Nephron (organoid): ENCODE measurements around the gene PDCD1LG2.
A peak's percentile ranks its signal among the peaks of the same experiment; 100 is the strongest.

Experiments
- H3K27ac Mint-ChIP-seq, 3 experiments: 2 replicates each; pipeline ENCODE4 v1.8.0; 2020; ENCODE audit warnings: mixed read lengths in 3 of 3, mild to moderate bottlenecking in 2 of 3, moderate library complexity in 1 of 3
- H3K27me3 Mint-ChIP-seq: 2 replicates; pipeline ENCODE4 v1.8.0; 2021; ENCODE audit warnings: low read depth, mild to moderate bottlenecking, moderate library complexity, mixed read lengths
- H3K36me3 Mint-ChIP-seq: 2 replicates; pipeline ENCODE4 v1.8.0; 2020; ENCODE audit warnings: low read depth, mixed read lengths
- H3K4me1 Mint-ChIP-seq: 2 replicates; pipeline ENCODE4 v1.8.0; 2020; ENCODE audit warnings: mixed read lengths
- H3K4me3 Mint-ChIP-seq, 3 experiments: 2 replicates each; pipeline ENCODE4 v1.8.0; 2020; ENCODE audit warnings: mild to moderate bottlenecking in 3 of 3, mixed read lengths in 3 of 3, moderate library complexity in 2 of 3
- H3K9me3 Mint-ChIP-seq: 2 replicates; pipeline ENCODE4 v1.8.0; 2020; ENCODE audit warnings: mixed read lengths
- TF ChIP-seq, protein P1 (sequence below), 3 experiments: fragments of 200-600 bp; sonication (generic); IDR thresholded peaks; one replicate each; pipeline ENCODE4 v1.5.0; 2021; ENCODE audit warnings: antibody characterized with exemption in 3 of 3; ENCODE audit not compliant: unreplicated experiment in 3 of 3

Gene PDCD1LG2

DNA sequence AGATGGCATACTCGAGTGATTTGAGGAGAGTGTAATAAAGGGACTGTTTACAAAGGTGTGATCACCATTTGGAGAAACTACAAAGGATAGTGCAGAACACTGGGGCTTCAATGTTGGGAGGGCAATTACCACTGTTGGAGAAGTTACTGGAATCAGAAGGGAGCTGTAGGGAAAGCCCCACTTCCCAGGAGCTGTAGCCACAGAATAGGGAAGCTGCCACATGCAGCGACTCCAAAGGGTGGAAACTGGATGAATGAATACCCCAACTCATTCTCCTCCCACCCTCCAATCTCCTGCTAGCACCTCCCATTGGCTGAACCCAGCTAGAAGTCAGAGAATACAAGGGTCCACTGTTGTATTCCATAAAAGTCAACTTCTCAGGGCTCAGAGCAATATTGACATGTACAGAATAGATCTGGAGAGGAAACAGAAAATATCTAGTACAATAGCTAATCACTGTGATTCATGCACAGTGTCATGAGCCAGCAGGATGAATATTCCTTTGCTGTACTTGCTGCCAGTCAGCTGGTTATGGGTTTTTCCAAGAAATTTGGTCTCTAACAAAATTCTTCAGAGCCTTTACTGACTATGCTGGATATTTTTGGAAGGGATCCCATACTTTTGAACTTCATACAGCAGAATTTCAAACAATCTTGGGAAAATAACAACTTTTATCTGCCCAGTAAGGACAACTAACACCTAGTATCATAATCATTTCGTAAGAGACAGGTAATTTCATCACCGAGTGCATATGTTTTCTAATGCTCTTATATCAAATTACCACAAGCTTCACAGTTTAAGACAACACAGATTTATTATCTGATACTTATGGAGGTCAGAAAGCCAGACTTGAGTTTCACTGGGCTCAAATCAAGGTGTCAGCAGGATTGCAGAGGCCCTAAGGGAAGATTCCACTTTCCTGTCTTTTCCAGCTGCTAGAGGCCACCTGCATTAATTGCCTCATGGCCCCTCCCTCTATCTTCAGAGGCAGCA, 39.6 kb downstream of the PDCD1LG2 start:
- H3K4me1 Mint-ChIP-seq = peaks cover 25% of the 10 kb centered on the region
- no peaks in the 10 kb centered on the region for H3K27me3 Mint-ChIP-seq
- H3K36me3 Mint-ChIP-seq = no peaks in the 10 kb centered on the region
- H3K4me3 Mint-ChIP-seq = no peak overlapping the region
- TF ChIP-seq, protein P1, sequence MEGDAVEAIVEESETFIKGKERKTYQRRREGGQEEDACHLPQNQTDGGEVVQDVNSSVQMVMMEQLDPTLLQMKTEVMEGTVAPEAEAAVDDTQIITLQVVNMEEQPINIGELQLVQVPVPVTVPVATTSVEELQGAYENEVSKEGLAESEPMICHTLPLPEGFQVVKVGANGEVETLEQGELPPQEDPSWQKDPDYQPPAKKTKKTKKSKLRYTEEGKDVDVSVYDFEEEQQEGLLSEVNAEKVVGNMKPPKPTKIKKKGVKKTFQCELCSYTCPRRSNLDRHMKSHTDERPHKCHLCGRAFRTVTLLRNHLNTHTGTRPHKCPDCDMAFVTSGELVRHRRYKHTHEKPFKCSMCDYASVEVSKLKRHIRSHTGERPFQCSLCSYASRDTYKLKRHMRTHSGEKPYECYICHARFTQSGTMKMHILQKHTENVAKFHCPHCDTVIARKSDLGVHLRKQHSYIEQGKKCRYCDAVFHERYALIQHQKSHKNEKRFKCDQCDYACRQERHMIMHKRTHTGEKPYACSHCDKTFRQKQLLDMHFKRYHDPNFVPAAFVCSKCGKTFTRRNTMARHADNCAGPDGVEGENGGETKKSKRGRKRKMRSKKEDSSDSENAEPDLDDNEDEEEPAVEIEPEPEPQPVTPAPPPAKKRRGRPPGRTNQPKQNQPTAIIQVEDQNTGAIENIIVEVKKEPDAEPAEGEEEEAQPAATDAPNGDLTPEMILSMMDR (IDR thresholded peaks at IDR 0.05; ENCODE audit: unreplicated experiment in 3 of 3) = no peak
- peak overlapping the region in 2 of 3 experiments; percentile 22 to 27 for H3K27ac Mint-ChIP-seq
- H3K9me3 Mint-ChIP-seq = no peaks in the 10 kb centered on the region

DNA sequence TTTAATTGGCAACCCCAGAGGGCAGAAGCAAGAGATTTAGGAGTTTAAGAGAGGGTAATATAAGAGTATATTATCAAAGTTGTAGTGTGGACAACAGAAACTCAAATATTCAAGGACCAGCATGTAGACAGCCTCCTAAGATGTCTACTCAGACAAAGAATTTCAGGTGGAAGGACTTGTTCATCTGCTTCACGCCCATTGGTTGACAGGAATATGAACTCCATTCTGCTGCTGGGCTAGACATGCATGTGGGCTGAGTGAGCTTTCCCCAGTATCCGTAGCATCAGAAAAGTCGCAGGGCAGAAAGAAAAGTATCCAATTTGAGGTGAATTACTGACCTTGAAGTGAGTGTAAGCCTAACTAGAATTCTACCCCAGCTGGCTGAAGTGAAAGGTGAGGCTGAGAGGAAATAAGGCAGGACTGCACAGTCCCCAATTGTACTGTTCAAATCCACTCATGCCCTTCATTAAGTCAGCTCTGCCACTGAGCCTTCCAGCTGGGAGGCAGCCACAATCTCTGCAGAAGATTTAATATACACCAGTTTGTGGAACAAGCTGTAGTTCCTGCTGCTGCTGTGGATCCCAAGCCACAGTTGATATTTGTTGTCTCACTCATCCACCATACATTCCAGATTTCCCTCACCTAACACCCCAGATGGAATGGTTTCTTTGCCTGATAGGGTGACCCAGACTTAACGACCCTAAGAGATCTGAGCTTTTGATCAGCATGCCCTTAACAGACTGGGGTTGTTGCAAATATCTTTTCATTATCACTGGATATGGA, 41.2 kb downstream of the PDCD1LG2 start:
- Mint-ChIP-seq H3K4me1 (peaks cover 25% of the 10 kb centered on the region), H3K4me3 (no peak overlapping the region), H3K27me3 (no peaks in the 10 kb centered on the region), H3K27ac (peak overlapping the region in 1 of 3 experiments; percentile 20), H3K36me3 (no peaks in the 10 kb centered on the region), H3K9me3 (no peaks in the 10 kb centered on the region)
- TF ChIP-seq, protein P1 (IDR thresholded peaks at IDR 0.05; ENCODE audit: unreplicated experiment in 3 of 3) = no peak

DNA sequence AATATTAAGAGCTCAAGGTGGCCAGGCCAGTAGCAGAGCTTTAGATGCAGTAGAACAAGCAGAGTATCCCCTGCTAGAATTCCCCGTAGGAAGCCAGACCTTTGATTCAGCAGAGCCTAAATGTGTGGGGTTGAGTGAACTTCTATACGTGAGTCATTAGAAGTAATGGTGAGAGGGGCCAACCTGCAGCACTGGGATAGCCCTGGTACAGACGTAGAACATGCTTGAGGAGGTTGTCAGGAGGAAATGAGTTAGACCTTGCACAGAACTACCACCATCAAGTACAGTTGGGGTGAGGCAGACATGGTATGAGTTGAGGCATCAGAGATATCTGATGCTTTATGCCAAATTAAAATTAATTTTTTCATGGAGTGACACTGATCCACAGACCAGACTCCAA, 42.0 kb downstream of the PDCD1LG2 start:
- Mint-ChIP-seq H3K27ac (peak overlapping the region in 2 of 3 experiments; percentile 20 to 43), H3K4me3 (no peak overlapping the region), H3K4me1 (peaks cover 31% of the 10 kb centered on the region), H3K36me3 (no peaks in the 10 kb centered on the region), H3K27me3 (no peaks in the 10 kb centered on the region), H3K9me3 (no peaks in the 10 kb centered on the region)
- TF ChIP-seq, protein P1 (IDR thresholded peaks at IDR 0.05; ENCODE audit: unreplicated experiment in 3 of 3) = no peak

DNA sequence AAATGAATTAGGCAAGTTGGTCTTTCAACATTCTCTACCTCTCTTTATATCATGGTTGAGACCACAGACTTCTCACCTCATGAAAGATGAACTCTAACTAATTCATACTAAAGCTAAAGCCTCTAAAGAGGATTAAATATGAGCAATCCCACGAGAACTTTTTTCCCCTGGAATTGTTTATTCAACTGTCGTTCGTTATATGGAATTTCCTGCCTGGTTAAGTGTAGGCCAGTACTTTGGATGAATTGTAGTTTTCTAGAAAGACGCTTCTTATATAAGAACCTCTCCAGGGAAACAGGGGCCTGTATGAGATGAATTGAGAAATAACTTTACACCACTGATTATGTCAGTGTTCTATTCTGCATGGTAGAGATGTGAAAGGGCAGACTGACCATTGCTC, 42.9 kb downstream of the PDCD1LG2 start:
- TF ChIP-seq, protein P1 (IDR thresholded peaks at IDR 0.05; ENCODE audit: unreplicated experiment in 3 of 3) = no peak
- H3K27me3 Mint-ChIP-seq = no peaks in the 10 kb centered on the region
- H3K27ac Mint-ChIP-seq = peak overlapping the region; percentile 67 to 73 (median 68)
- no peak overlapping the region for H3K4me3 Mint-ChIP-seq
- H3K36me3 Mint-ChIP-seq = no peaks in the 10 kb centered on the region
- H3K9me3 Mint-ChIP-seq = no peaks in the 10 kb centered on the region
- peaks cover 40% of the 10 kb centered on the region for H3K4me1 Mint-ChIP-seq

DNA sequence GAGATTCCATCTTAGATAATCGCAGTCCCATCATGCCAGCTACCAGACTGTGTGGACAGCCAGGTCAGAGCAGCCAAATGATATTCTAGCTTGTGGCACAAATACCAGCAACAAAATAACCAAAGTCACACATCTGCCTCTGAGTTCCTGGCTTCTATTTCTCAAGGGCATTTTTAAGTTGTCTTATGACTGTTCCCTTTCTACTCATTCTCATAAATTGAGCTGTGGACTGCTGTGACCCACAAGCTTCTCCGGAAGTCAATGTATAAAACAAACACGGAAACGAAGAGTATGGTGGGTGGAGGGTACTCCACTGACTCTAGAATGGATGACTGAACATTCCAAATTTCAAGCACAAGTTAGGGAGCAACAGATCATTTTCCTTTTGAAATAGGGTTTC, 43.9 kb downstream of the PDCD1LG2 start:
- Mint-ChIP-seq H3K9me3 (no peaks in the 10 kb centered on the region), H3K36me3 (no peaks in the 10 kb centered on the region), H3K4me1 (peaks cover 46% of the 10 kb centered on the region), H3K4me3 (no peak overlapping the region), H3K27ac (peak overlapping the region in 1 of 3 experiments; percentile 67), H3K27me3 (no peaks in the 10 kb centered on the region)
- TF ChIP-seq, protein P1 (IDR thresholded peaks at IDR 0.05; ENCODE audit: unreplicated experiment in 3 of 3) = no peak
